SKM-1 treated with dmso at 0.1 percent for 144 hours (cell line): ENCODE results near the gene ABCA4.
"Not testable (repeated sequence)": the region's sequence is repeated elsewhere in the genome, so short reads cannot be mapped to it uniquely, and the experiment has no call there.

Source experiments
- DNase-seq: peaks from one replicate; lab custom pipeline; 2025; ENCODE audit not compliant: unreplicated experiment; lab: John Stamatoyannopoulos, UW

Gene ABCA4

DNA sequence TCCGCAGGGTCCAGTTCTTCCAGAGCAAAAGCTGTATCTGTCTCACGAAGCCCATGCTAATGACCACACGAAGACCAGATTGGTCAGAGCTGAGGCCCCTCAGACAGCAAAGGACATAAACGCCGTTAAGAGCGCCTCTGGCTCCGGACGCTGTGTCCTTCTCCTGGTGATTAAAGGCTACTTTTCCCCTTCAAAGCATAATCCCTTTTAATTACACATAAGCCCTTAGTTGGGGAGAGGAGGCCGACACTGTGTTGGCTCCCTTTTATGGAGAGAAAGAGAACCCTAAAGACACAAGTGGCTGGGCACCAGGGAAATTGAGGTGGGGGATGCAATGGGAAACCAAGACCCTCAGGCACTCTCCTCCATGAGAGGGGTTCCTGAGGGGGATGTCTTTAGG is at the start of gene ABCA4:
TSS of gene ABCA4 (minus strand) at position 158 of the 400 bp plus-strand sequence. CDS start at position 55, 103 bp downstream.
- DNase-seq, result no peak

DNA sequence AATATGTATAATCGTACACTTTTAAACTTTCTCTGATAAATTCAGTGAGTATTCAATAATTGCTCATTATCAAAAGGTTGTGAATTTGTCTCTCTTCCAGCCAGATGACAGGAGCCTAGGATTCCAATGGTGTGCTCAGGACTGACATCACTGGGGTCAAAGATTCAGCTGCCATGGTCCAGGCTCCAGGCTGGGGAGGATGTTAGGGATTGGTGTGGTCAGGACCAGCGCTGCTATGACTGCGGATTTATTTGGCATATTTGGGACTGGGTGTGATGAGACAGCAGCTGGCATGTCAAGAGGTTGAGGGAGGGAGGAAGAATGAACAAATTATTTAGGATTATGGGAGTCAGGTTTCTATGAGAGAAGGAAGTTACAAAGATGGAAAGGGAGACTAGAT is 48.2 kb upstream of the ABCA4 start:
- DNase-seq, result no peak

DNA sequence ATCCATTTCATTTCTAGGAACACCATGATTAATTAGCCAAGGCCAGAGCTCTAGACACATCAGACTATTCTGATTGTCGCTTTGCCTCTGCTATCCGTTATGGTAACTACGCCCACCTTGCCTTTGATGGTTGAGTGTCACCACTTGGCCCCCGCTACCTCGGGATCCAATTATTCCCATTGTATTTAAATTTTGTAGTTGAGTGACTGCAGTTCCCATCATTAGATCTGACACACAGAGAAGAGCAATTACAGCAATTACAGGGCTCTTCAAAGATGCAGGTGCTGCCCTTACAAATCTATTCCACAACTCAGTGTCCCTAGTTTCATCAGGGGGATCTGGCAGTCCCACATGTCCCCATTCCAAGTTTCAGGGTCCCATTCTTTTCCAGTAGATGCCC is 44.9 kb upstream of the ABCA4 start:
- DNase-seq, result no peak

- not testable (repeated sequence) for DNase-seq
Observed at GRCh38 chr1:94164885-94165284, 43.9 kb upstream of the ABCA4 start.

- not testable (repeated sequence) for DNase-seq
Observed at GRCh38 chr1:94164121-94164520, 43.2 kb upstream of the ABCA4 start.

- DNase-seq, result not testable (repeated sequence)
Observed at GRCh38 chr1:94163249-94163648, 42.3 kb upstream of the ABCA4 start.

DNA sequence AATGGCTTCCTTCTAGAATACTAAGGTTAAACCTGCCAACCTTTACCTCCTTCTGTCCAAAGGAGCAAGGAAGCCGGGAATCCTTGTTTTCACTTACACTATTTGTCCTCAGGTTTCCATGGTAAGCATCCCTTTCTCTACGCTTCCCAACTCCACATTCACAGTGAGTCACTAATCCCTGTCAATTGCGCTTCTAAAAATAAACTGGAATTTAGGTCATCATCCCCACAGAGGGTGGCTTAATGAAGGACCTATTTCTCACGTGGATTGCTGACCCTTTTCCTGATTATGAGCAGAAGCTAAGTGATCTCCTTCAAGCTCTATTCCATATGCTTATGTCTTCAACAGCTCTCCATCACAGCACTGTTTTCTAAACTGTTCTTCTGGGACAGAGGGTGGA is 39.9 kb upstream of the ABCA4 start:
- DNase-seq, result no peak

GRCh38 chr1:94156096-94156625 is 35.2 kb upstream of the ABCA4 start:
- no peak for DNase-seq

- DNase-seq, result no peak
Observed at GRCh38 chr1:94154989-94155388, 34.0 kb upstream of the ABCA4 start.

GRCh38 chr1:94153133-94153532 is 32.2 kb upstream of the ABCA4 start:
- DNase-seq, result no peak

DNA sequence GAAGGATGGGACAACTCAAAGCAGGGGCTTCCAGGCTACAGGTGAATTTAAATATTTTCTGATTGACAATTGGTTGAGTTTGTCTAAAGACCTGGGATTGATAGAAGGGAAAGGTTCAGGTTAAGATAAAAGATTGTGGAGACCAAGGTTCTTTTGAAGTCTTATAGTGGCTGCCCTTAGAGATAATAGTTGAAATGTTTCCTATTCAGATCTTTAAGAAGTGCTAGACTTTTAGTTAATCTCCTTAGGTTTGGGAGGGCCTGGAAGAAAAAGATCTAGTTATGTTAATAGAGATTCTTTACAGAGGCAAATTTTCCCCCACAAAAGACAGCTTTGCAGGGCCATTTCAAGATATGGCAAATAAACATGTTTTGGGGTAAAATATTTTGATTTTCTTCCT is 28.2 kb upstream of the ABCA4 start:
- DNase-seq, result not testable (repeated sequence)

- no peak for DNase-seq
Observed at GRCh38 chr1:94146273-94146672, 25.3 kb upstream of the ABCA4 start.

GRCh38 chr1:94144836-94145235 is 23.9 kb upstream of the ABCA4 start:
- no peak for DNase-seq

- DNase-seq, result no peak
Observed at GRCh38 chr1:94143809-94144176, 22.8 kb upstream of the ABCA4 start.

DNA sequence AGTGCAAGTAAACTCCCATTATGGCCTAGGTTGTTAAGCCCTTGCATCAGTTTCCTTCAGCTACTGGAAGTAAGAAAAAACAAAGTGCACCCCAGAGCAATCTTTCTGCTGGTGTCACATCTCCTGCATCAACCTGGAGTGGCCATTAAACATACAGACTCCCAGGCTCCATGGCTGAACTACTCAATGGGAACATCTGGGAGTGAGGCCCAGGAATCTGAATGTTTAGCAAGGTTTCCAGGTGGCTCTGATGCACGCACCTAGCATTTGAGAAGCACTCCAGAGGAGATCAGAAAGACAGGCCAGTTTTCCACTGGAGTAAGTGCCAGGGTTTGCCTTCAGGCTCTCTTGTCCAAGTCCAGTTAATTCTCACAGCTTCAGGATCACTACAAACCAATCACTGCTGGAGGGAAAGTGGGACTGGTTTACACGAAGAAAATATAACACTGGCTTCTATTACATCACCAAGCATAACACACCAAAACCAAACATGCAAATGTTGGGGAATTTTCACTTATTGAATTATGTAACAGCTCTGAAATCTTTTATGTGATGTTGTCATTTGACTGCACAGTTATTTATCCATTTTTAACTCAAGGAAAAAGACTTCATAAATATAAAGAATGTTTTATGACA is 22.3 kb upstream of the ABCA4 start:
- DNase-seq, result no peak

GRCh38 chr1:94142583-94142982 is 21.6 kb upstream of the ABCA4 start:
- DNase-seq, result no peak

DNA sequence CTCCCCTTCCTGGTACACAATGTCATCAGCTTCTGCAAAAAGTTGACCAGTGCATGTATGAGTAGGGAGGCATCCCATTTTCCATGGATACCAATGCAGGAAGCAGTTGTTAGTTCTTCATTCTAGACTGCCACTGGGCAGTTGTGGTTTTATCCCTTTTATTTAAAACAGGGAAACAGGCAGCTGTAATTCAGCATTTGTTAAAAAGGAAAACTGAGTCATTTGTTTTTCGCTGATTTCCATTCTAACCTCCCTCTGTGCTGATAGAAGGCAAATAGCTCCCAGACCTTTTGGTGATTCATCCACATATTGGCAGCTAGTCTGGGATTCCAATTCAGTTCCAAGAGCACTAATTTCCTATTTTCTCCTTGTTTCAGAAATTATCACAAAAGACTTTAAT is 21.1 kb upstream of the ABCA4 start:
- DNase-seq, result no peak

DNA sequence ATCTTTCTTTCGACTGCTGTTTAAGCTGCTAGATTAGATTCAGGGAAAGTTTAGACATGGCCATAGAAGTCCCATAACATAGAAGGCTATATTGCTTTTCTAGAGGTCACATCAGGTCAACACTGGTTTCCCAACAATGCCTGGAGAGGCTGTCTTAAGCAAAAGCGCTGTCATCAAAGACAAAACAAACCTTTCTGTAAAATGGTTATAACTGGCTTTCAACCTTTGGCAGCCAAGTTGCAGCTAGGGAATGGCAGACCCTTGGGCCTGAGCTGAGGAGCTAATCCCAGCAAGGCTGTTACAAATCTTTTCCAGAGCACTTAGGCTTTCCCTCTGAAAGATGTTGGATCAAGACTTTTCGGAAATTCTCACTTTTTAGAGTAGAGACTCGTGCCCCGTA is 11.2 kb upstream of the ABCA4 start:
- no peak for DNase-seq

- no peak for DNase-seq
Observed at GRCh38 chr1:94130851-94131595, 10.1 kb upstream of the ABCA4 start.

- no peak for DNase-seq
Observed at GRCh38 chr1:94126651-94127050, 5.7 kb upstream of the ABCA4 start.

GRCh38 chr1:94125551-94126514 is 4.9 kb upstream of the ABCA4 start:
- DNase-seq, result no peak
